ENCODE results near the gene WNT9A.

The WNT9A gene

DNA sequence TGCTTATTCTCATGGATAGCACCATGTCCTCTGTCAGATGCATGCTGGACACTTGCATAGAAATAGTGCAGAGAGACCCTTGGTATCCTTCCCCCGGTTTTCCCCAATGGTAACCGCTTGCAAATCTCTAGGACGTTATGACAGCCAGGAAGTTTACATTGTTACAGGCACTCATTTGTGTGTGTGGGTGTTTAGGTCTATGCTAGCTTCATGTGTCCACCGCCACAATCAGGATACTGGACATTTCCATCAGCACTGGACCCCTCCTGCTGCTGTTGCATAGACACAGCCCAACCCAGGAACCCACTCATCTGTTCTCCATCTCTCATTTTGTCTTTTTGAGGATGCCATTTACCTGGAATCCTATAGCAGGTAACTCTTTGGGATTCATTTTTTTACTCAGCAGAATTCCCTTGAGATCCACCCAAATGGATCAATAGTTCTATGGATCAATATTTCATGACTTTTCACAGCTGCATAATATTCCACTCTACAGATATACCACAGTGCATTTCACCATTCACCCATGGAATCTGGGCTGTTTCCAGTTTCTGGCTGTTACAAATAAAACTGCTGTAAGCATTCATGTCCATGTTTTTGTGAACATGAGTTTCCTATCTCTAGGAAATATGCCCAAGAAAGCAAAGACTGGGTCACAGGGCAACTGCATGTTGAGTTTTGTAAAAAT, 6.6 kb upstream of the WNT9A start:
- DNase-seq = no peak

DNA sequence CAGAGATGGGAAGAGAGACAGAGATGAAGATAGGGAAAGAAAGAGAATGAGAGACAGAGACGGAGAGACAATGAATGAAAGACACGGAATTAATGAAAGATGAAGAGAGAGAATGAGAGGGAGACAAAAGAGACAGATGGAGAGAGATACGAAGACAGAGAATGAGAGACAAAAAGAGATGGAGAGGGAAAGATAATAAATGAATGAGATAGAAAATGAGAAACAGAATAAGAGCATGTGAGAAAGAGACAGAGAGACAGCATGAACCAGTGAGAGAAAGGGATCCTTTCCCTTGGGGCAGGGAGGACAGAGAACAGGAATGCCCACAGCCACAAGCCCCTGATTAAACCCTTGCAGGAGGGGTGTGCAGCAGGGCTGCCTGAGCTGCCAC, 5.3 kb upstream of the WNT9A start:
- no peak for DNase-seq

DNA sequence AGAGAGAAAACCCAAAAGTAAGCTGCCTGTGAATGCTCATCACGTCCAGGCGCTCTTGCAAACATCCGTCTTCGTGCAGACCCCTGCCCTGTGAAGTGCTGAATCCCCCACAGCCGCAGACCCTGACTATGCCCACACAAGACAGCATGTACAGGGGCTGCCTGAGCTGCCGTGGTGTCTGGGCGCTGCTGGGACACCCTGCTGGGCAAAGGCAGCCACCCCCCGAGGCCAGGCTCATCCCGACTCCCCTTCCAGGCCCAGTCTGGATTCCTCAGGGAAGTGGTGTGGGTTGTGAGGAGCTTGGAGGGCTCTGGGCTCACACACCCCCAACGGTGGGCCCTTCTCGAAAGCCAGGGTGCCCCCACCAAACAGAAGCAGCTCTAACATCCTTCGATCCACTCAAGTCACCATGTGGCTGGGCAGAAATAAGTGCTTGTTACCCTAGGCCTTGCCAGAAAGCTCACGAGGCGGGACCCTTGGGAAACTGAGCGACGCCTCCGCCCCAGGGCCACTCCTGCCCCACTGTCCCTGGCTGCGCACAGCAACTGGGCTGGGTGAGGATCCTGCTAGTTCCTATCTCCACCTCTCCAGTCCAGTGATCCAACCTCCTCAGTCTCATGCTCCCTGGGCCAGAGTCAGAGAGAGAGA, 4.8 kb upstream of the WNT9A start:
- DNase-seq = no peak

DNA sequence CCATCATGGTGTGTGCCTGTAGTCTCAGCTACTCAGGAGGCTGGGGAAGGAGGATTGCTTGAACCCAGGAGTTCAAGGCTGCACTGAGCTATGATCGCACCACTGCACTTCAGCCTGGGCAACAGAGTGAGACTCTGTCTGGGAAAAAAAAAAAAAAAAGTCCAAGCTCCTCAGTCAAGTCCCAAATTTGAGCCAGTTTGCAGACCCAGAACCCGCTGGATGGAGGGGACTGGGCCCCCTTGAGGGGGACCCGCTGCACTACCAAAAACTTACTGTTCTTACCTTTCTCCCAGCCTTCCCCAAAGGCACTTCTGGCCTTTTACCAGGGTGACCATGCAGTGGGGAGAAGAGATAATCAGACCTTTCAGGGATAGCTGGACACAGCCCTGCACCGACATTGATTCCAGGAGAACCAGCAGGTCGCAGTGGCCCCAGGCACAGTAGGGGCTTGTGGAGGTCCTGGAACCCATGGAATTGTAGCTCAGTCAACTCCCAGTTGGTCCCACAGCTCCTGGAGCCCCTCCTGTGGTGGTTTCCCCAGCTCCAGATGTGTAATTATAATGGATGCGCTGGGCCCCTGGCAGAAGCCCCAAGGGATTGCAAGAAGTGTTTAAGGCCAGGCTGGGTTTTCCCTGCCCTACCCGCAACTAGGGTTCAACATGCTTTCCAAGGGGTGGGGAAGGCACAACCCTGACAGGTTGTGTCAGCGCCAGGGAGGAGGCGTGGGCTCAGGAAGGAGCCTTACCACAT, 4.1 kb upstream of the WNT9A start:
- DNase-seq = no peak

DNA sequence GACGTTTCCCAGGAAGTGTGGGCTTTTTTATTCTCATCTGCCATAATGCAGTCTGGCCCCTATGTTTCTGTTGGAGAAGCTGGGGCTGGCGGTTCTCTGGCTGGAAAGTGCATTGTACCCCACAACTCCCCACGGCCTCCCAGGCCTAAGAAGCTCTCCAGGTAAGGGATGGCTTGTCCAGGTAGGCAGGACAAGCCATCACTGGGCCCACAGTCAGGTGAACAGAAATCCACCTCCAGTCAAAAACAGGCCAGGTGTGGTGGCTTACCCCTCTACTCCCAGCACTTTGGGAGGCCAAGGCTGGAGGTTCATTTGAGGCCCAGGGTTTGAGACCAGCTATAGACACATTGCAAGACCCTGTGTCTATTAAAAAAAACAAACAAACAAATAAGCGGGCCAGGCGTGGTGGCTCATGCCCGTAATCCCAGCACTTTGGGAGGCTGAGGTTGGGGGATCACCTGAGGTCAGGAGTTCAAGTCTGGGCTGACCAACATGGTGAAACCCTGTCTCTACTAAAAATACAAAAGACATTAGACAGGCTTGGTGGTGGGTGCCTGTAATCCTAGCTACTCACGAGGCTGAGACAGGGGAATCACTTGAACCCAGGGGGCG, 3.1 kb upstream of the WNT9A start:
- no peak for DNase-seq

DNA sequence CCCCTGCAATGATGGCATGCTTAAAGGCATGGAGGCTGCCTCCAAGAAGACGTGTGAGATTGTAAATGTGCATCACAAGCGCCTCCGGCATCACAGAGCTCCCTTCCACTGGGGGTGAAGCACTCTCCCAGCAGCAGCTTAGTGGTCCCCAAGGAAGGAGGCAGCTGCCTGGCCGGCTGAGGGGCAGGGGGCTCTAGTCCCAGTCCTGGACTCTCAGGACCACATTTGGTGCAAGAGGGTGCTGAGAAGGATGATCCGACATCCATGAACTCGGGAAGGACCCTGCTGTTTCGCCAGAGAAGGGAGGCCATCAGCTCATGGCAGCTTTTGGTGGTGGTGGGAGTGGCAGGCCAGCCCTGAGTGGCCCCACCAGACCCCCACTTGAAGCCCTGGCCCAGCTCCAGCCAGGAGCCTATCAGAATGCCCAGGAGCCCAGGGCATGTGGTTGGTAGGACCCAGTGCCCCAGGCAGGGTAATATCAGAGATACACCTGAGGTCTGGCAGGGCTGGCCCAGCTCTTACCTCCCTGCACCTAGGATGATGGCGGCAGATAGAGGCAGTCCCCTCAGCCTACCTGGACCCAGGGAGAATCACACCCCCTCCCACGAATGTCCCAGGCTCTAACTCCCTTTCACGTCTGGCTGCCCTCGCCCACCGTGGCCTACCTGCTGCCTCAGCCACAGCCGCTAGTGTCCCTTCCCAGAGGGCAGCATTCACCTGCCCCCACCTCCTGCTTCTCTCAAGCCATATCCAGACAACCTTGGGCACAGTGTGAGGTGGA, 2.4 kb upstream of the WNT9A start:
- DNase-seq = no peak

DNA sequence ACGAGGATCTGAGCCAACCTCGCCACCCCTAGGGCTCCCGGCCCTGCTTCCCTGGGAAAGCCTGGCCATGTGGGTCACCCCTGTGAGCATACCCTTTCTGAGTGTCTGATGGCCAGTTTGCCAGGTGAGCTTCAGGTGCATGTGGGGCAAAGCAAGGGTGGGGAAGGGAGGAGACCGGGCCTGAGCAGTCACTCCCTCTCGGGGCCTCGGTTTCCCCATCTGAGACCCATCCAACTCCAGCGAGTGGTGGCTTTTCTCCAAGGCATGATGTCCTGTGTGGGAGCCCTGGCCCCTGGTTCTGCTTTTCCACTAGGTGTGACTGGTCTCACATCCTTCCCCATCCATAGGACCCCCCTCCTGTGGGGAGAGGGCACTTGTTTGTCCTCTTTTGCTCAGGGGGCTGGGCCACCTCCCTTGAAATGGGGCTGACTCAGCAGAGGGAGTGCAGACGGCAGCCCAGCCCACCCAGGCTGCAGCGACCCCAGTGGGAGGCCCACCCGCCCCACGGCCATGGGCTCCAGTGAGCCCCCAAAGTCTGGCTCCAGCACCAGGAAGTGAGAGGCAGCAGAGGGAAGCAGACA, 1.7 kb upstream of the WNT9A start:
- no peak for DNase-seq

DNA sequence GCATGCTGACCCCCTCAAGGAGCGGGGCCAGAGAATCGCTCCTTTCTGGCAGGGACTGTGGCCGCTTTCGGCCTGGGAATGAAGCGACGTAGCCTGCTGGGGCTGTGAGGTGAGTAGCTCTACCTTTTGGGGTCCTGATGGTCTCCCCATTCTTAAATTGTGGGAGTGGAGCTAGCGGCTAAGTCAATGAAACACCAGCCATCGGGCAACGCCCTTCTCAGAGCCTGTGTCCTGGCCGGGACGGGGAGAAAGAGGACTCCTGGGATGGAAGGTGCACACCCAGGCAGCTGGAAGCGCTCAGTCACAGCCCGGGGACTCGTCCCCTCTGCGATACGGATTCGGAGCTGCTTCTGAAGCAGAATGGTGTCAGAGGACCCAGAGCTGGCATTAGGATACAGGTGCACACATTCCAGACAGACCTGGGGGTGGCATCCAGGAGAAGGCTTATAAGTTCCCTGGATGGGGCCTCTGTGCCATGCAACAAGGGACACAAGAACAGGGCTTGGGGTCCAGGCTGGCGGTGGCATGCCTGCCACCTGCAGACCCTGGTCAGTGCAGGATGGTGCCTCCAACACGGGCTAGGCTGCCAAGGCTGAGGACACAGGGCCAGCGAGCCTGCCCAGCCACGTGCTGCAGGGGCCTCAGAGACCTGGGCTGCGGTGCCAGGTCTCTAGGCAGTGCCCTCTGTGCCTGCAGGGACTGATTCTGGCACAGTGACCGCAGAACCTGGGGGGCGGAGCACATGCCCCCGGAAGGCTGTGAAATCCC, 945 bp upstream of the WNT9A start:
- no peak for DNase-seq

DNA sequence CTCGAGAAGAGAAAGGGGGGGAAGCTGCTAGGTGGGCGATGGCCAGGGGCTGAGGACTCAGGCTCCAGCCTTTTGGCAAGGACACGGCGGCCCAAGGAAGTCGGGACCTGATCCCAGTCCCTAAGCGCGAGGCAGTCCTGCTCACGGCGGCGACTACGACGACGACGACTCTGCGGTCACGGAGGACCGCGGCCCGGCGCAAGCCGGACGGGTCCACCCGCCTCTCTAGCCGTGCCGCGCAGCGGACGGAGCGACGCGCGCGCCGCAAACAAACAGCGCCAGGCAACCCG, 401 bp downstream of the WNT9A start:
- DNase-seq = no peak

DNA sequence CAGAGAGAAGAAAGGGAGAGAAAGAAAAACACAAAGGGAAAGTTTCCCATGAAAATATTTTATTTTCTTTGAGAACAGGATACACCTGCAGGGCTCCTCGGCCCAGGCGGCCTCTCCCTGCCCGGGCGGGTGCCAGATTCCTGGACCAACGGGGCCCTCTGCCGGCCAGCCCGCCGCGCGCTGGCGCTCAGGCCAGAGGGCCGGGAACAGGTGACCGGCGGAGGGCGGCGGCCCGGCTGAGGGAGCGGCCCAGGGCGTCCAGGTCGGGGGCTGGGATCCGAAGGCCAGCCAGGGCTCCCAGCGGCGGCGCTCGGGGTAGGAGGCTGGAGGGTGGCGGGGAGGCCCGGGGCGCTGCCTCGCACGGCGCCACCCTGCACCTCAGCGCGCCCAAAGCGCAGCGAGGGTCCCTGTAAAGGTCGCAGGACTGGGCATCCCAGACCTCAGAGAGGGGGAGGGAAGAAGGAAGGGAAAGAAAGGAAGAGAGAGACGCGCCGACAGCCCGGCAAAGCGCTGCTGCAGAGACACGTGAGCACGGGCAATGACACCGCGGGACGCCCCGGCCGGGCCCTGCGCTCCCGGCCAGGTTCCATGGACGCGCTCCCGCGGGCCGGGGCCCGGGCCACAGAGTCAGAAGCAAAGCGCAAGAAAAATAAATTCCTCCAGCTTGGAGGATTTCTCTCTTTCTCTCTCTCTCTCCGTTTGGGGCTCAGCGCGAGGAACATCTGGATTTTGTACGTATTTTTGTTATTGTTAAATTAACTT, 927 bp downstream of the WNT9A start:
- DNase-seq = peak; percentile 41

DNA sequence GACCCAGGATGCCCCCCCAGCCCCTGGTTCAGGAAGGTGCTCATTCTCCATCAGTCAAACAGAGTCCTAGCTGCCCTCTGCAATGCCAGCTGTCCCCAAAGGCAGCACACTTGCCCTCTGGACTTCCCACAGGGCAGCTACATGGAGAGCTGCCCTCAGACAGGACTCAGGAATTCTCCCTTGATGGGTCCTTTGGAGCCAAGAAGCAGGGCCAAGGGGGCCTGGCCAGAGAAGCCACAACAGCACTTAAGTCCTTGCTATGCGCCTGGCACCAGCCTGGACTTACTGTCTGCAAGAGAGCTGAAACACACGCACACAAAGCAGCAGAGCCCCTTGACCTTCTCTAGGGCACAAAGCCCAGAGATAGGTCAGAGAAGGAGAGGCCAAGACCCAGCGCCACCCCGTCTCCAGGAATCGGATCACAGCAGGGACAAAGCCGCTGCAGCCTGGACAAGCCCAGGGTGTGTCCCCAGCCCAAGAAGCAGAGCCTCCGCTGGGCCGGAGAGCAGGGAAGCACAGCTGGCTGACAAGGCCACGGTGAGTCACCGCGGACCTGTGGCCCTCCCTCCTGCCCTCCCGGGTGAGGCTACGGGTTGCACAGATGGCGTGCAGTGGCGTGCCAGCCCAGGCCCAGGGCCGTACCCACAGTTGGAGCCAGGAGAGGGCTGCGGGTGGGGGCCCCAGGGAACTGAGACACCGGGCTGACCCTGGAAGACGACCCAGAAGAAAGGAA, 1.7 kb downstream of the WNT9A start:
- no peak for DNase-seq

DNA sequence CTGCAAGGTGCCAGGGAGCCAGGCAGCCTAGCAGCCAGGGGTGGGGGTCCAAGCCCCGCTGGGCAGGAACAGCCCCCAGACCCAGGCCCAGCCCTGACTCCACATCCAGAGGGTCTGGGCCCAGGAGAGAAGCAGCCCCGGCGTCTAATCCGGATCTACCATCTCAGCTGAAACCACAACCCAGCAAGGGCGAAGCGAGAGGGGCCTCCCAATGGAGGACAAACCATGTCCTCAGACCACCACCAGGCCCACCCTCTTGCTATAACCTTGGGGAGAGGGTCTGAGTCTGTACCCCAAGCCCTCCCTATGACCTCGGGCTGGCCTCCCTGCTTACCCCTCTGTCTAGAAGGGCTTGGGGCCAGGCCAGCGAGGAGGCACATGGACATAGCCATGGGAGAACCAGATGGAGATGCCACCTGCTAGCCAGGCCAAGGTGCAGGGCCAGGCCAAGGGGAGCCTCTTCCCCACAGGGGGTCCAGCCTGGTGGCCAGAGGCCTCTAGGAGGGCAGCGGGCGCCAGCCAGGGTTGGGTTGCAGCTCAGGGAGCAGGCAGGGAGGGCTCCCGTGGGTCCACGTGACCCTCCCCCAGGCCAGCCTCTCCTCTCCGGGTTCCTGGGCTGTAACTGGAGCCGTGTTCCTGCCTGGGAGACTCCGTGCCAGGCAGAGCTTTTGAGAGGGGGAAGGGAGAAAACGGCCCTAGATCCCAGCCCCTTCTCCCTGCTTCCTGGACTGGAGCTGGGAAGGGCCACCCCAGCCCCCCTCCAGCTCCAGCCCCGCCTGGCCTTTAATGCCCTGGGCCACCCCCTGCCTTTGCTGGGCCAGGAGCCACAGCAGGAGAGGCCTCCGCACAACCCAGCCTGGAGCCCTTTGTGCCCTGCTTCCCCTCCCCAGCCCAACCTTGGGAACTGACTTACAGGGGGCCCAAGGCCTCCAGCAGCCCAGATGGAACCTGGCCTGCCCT, 2.5 kb downstream of the WNT9A start:
- DNase-seq = no peak

DNA sequence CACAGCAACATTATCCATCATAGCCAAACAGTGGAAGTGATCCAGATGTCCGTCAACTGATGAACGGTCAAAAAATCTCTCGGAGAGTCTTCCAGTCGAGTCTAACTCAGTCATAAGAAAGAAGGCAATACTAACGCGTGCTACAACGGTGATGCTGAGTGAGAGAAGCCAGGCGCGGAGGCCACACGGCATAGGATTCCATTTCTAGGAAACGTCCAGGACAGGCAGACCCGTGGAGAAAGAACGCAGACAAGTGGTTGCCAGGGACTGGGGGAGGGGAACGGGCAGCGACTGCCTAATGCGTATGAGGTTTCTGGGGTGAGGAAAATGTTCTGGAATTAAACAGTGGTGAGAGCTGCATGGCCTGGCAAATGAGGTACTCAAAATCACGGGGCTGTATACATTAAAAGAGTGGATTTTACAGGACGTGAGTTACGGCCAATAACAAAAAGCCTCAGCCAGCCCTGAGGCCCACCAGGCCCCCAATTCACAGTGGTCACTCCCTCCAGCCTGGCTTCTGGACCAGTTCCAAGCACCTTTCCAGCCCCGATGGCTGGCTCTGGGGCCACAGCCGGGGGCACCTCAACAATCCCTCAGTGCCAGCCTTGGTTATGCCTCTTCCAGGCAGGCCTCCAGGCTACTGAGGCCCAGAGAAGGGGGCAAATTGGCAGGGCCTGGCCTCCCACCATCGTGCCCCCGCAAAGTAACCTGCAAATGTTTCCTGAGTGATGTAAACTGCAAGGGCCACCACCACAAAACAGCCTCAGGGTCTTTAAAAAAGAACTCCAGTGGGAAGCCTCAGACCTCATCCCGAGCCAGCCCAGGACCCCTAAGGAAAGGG, 3.4 kb downstream of the WNT9A start:
- DNase-seq = no peak

DNA sequence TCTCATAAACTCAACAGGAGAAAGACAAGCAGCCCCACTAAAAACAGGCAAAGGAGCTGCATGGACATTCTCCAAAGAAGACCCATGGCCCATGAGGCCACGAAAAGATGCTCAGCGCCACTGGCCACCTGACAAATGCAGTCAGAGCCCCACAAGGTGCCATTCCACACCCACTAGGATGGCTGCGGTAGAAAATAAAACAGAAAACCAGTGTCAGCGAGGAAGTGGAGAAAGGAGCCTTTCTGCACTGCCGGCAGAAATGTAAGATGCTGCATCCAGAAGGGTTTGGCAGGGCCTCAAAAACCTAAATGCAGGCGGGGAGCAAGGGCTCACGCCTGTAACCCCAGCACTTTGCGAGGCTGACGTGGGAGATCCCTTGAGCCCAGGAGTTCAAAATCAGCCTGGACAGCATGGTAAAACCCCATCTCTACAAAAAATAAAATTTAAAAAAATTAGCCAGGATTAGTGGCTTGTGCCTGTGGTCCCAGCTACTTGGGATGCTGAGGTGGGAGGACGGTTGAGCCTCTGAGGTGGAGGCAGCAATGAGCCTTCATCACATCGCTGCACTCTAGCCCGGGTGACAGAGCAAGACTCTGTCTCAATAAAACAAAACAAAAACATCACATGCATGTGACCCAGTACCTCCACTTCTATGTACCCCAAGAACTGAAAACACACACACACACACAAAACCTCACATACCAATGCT, 4.2 kb downstream of the WNT9A start:
- DNase-seq = no peak

DNA sequence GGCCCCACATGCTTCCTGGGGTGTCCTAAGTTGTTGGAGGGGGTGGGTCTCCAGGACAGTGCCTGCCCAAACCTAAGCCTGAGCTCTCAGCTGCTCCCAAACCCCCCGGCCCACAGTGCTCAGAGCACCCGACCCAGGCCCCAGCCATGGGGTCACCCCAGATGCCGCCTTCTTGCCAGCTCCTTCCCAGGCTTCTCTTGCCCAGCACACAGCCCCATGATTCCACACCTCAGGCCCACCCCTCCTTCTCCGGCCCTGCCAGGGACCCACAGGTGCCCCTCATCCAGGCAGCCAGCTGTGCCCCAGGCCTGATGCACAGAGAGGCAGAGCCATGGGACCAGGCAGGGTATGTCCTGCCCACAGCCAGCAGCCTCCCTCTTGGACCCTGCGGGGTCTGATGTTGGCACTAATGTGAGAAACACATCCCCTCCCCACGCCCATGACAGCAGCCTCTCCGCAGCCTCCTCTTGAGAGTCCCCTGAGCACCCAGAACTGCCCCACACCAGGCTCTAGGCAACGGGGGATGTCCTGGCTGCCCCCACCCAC, 4.9 kb downstream of the WNT9A start:
- DNase-seq = no peak

DNA sequence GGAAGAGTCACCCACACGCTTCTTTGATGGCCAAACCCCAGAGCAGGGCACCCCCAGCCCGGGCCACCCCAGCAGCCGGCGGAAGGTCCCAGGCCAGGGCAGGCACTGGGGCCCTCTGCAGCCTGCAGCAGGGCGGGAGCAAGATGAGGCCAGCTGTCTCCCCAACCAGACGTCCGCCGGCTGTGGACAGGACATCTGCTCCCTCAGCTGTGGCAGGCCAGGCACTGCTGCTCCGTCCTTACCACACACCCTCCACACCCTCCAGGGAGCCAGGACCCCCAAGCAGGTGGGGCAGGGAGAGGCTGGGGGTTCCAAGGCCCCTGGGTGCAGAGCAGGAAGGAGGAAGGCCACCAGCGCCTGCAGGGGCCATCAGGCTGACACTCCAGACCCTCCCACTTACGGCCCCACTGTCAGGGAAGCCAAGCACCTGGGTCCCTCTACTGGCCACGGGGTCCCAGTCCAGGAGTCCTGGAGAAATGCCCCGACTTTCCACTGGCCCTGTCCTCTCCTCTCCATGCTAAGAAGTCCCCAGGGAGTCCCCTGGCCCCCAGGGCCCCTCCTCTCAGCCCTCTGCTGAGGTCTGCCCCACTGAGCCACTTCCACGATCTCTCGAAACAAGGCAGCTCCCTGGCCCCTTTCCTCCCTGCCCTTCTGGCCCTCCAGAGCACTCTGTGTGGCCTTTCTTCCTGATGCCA, 5.6 kb downstream of the WNT9A start:
- no peak for DNase-seq
